T-helper 1 cell (primary cell): ENCODE measurements around the gene ASPDH.

ENCODE experiments used
- DNase-seq, 5 donors: peaks; one replicate each; pipeline ENCODE4 v3.0.0-alpha.2; 2012 to 2020
- total RNA-seq, 4 donors: gene quantifications; one replicate each; lab custom pipeline; 2026; lab: John Stamatoyannopoulos, UW

Gene ASPDH
- total RNA-seq, result 0 to 0.15 (median 0) reads per million in 4 donors

GRCh38 chr19:50513746-50514345 lies at the start of gene ASPDH:
Gene ASPDH, minus strand, starts transcription at chr19:50513913. Its CDS starts 90 bp downstream, at chr19:50513823.
- no peak for DNase-seq

DNA sequence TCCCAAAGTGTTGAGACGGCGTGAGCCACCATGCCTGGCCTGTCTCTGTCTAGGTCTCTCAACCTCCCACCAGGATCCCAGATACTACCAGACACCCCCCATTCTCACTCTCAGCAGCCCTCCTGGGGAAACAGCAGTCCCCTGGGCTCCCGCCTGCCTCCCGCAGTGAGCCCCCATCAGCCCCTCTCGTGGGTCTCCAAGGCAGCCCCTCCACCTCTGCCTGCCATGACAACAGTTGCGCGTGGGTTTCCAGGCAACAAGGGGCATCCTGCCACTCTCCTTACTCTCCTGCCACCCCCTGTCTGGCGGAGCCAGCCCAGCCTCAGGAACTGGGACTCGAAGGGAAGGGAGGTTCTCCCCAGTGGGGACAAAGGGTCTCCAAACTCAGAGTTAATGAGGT lies 49.3 kb upstream of the ASPDH start:
- DNase-seq, result no peak

DNA sequence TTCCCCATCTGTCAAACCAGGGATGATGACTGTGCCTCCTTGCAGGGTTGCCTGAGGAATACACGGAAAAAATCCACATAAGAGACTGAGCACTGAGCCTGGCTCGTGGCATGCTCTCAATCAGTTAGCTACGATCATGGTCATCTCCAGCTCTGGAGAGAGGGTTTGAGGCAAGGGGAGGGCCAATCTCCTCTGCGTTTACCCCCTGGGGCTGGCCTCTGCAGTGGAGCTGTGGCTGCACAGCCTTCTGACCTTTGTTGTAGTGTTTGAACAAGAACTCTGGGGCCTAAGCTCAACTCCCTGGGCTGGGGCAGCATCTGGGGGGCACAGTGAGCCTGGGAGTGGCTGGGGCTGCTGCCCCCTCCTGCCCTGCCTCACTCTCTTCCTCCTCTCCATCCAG lies 48.6 kb upstream of the ASPDH start:
- DNase-seq, result no peak

- no peak for DNase-seq
Observed at GRCh38 chr19:50559636-50560035, 45.9 kb upstream of the ASPDH start.

DNA sequence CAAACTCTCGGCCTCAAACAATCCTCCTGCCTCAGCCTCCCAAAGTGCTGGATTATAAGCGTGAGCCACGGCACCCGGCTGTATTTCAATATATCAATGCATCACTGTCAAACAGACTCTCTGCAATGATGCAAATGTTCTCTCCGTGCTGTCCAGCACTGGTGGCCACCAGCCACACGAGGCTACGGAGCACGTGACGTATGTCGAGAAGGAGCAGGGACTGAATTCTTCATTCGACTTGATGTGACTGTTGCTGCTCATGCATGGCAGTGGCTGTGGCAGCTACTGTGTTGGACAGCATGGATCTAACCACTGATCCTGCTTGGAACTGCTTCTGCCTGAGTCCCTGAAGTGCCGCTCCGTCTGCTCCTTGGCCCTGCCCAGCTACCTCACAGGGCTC lies 44.7 kb upstream of the ASPDH start:
- no peak for DNase-seq

GRCh38 chr19:50558039-50558438 lies 44.3 kb upstream of the ASPDH start:
- DNase-seq, result no peak

- DNase-seq, result no peak
Observed at GRCh38 chr19:50557009-50557613, 43.4 kb upstream of the ASPDH start.

- DNase-seq, result peak in 4 of 5 donors; percentile 53 to 70 (median 64)
Observed at GRCh38 chr19:50556282-50557008, 42.7 kb upstream of the ASPDH start.

GRCh38 chr19:50555450-50556281 lies 42.0 kb upstream of the ASPDH start:
- no peak for DNase-seq

GRCh38 chr19:50555033-50555432 lies 41.3 kb upstream of the ASPDH start:
- DNase-seq, result no peak

DNA sequence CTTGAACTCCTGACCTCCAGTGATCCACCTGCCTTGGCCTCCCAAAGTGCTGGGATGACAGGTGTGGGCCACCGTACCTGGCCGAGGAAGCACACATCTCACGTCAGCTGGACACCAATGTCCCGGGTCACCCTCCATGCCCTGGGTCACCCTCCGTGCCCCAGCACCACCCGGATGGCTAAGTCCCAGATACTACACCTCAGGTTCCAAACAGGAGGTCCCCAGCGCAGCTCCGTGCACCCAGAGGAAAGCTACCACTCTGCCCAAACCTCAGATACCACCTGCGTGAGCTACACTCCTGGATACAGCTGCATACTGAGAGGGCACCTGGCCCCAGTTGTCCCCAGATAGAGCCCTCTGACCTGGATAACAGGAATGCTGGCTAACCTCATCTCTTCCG lies 40.5 kb upstream of the ASPDH start:
- no peak for DNase-seq

DNA sequence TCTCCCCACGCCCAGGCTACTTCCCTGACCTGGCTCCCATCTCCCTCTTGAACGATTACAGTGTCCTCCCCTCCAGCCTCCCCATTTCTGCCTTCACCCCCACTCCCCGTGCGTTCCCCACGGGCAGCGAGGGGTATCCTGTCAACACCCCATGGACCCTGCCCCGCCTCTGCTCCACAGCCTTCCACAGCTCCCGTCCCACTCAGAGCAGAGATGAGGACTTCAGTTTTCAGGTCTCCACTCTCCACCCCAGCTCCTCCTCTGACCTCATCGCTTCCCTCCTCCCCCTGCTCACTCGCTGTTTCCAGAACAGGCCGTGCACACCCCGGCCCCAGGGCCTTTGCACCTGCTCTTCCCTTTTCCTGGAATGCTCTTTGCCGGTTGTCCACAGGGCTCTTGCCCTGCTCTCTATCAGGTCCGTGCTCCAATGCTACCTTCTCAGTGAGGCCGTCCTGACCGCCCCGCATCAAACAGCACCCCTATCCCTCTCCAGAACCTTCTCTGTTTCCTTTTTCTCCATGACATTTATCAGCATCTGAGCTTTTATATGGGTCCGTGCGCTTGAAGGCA lies 39.5 kb upstream of the ASPDH start:
- no peak for DNase-seq

DNA sequence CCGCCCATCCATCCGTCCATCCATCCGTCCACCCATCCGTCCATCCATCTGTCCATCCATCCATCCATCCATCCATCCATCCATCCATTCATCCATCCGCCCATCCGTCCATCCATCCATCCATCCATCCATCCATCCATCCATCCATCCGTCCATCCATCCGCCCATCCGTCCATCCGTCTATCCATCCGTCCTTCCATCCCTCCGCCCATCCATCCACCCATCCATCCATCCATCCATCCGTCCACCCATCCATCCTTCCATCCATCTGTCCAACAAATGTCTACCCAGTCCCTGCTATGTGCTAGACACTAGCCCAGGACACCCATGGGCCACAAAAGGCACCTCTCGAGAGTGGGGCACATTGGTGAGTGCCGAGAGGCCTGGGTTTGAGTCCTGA lies 38.8 kb upstream of the ASPDH start:
- DNase-seq, result no peak

DNA sequence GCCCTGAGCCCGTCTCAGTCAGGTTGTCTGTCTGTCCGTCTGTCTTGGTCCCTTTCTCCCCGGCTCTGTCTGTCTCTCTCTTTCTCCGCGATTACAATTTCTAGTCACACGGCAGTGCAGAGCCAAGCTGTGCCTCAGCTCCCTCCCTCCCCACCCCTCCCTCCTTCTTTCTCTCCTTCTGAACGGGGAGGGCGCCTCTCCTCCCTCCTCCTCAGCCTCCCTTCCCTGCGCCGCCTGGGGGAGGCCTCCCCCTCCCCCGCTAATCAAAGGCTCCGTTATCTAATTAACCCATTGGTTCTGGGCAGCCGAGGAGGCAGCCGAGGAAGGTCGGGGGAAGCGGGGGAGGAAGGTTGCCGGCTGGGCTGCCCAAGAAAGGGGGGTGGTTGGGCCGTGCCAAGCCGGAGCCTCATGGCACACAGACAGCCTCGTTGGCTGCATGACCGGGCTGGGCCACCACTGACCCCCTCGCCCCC lies 38.0 kb upstream of the ASPDH start:
- no peak for DNase-seq

DNA sequence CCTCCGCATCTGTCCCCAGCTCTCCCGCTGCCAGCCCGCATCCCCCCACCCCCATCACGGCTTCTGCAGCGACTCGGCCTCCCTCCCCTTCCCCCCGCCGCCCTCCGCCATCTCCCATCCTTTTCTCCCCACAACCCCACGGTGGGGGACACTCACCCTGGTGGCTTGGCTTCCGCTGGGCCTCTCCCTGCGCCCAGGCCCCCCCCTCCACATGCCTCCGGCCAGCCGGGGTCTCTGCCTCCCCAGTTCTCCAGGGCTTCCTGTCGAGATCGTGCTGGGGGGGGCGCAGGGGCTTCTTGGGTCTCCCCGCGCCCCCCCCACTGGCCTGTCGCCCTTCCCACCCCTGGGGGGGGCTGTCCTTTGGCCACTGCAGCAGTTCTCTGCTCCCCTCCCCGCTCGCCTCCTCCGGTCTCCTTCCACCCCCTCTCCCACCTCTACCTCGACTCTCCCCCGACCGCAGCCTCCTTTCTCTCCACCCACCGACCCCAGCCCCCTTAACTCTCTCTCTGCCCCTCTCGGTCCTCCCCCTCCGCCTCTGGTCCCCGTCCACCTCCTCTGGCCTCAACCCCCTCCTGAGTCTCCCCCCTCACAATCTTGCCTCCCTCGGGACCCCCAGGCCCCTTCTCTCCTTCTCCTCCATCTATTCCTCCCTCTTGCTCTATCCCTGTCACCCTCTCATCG lies 37.5 kb upstream of the ASPDH start:
- no peak for DNase-seq

- no peak for DNase-seq
Observed at GRCh38 chr19:50550594-50550966, 36.9 kb upstream of the ASPDH start.

- no peak for DNase-seq
Observed at GRCh38 chr19:50549927-50550593, 36.3 kb upstream of the ASPDH start.

DNA sequence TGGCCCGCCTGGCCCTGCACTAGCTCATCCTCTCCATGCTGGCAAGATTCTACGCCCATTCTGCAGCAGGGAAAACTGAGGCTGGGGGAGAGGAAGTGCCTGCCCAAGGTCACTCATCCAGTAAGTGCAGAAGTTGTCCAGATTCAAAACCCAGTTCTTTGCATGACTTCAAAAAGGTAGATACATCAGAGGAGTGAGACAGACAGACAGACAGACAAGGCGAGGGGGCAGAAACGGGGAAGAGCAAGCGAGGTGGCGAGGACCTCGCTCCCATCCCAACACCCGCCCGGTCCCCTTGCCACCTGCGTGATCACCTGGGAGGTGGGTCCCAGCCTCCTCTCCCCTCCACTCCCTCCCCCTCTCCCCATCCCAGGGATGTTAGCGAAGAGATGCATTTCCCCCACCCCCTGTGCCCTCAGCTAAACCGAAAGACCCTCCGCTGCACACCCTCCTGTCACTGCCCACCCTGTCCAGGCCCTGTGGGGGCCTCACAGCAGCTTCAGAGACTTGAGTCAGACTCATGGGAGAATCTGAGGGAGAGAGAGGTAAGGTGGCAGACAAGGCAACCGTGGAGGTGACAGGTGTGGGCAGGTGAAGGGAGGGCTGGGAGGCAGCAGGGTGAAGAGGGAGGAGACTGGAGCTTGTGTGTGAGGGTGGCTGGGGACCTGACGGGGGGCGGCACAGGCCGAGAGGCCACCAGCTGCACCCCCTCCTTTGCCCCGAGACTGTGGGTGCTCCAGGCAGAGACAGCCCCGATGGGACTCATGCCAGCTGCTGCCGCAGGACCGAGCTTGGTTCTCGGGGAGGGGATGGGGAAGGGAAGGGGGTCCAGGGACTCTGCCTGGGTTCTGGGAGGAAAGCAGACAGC lies 35.6 kb upstream of the ASPDH start:
- DNase-seq, result no peak

DNA sequence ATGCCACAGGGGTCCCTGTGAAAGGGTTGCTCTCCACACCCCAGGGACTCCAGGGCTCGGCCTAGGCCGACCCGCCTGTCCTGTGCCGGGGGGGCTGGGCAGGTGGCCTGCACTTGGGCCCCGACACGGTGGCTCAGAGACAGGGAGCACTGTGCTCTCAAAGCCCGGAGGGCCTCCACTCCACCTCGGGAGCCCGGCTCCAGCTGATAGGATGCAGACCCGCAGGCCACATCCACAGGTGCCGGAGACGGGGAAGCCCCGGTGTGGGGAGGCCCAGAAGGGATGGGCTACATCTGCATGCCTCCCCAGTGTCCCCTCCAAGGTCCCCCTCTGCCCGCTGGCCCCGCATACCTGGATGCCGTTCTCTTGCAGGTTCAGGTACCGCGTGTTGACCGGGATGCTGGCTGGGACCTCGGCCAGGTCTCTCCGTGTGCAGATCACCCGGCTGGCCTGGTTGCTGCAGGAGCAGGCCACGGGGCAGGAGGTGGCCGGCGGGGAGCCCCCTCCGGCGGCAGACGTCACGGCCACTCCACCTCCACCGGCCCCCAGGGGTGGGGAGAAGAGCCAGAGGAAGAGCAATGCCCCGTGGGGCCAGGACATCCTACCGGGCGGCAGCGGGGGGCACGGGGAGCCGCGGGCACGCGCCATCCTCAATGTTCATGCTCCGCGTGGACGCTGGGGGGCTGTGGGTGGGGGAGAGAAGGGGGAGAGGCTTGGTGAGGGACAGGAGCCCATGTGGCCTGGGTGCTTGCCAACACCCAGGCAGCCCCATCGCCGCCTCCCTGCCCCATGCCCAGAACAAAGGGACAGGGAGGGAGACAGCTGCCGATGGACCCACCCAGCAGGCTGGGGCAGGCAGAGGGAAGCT lies 34.7 kb upstream of the ASPDH start:
- DNase-seq, result no peak
